Vagina (tissue), 2 donors: ENCODE measurements around the gene GART. TPM values are rescaled to one million over a fixed set of nuclear protein-coding genes. Genes with fewer than 3 reads are reported as not detected.

Experiments
- DNase-seq, 2 donors: peaks; one replicate each; pipeline ENCODE4 v3.0.0-alpha.2; 2017; ENCODE audit errors: extremely low spot score in 2 of 2
- H3K27ac ChIP-seq: fragments of 200-600 bp; sonication (generic); one replicate; pipeline ENCODE4 v1.5.1; 2019
- H3K27me3 ChIP-seq: fragments of 200-600 bp; sonication (generic); one replicate; pipeline ENCODE4 v1.5.1; 2019
- H3K36me3 ChIP-seq, 2 donors: fragments of 200-600 bp; sonication (generic); one replicate each; pipeline ENCODE4 v1.5.1; 2017 to 2019
- H3K4me1 ChIP-seq: fragments of 200-600 bp; sonication (generic); one replicate; pipeline ENCODE4 v1.5.1; 2019
- H3K4me3 ChIP-seq, 2 donors: fragments of 200-600 bp; sonication (generic); 1 replicate in 1 of 2; 2 replicates in 1 of 2; pipeline ENCODE4 v1.5.1; 2016 to 2019
- H3K9me3 ChIP-seq: fragments of 200-600 bp; sonication (generic); one replicate; pipeline ENCODE4 v1.5.1; 2019
- POLR2A ChIP-seq, 2 donors: fragments of 450-650 bp; IDR thresholded peaks; one replicate each; pipeline ENCODE4 v1.6.1; 2017; ENCODE audit warnings: antibody characterized with exemption in 2 of 2, mild to moderate bottlenecking in 2 of 2, moderate library complexity in 2 of 2
- POLR2AphosphoS5 ChIP-seq, 2 donors: sonication (generic); formaldehyde crosslinking; IDR thresholded peaks; one replicate each; pipeline ENCODE4 v1.9.0; 2017; ENCODE audit warnings: antibody characterized with exemption in 2 of 2, mild to moderate bottlenecking in 2 of 2, low read depth in 1 of 2; ENCODE audit not compliant: insufficient read depth in 1 of 2
- intact Hi-C: fragments of 100-400 bp; cut with DNase I; formaldehyde crosslinking; loops from one replicate; pipeline ENCODE4 v1.15.1; 2023
- total RNA-seq: library from RNA; depleted of rRNA; stranded (reverse); fragments of >200 nt; gene quantifications from one replicate; pipeline ENCODE4 v1.2.3, GENCODE V29; 2016
- TF ChIP-seq, protein P1 (sequence below), 3 experiments: fragments of 450-650 bp in 2 of 3; fragments of 200-600 bp in 1 of 3; sonication (generic) in 1 of 3; IDR thresholded peaks; one replicate each; pipeline ENCODE4 v1.5.1; 2017 to 2019; ENCODE audit warnings: antibody characterized with exemption in 3 of 3, mild to moderate bottlenecking in 2 of 3, moderate library complexity in 2 of 3

Gene GART
- total RNA-seq, 1 donor from 2014 or later: 47.6 TPM

DNA sequence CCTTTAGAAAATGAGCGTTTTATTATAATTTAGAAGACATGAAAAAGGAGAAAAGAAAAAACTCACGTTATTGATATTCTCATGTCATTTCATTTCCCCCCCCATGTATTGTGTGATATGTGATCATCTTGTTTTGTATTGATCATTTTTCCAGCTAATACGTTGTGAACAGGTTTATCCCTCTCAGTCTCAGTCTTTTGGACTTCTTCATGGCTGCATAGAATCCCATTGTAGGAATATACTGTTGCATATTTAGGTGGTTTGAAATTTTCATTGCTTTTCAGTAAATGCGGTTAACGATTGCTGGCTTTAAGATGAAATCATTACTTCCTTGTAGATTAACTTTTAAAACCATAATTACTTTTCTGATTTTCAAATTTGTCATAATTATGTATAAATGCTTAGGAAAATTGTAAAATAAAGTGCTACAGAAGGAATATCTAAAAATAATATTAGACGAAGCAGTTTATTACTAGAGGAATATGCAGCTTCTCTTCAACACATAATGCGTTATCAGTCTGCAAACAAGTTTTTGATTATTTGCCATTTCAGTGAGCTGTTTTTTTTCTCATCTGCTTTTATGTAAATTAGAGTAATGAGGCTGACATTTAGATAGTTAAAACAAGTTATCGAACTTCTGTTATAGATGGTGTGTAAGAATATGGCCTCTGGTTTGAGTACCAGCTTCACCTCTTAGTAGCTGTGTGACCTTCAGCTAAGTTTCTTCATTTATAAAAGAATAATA is 2.7 kb upstream of the GART start:
- peak overlapping the region; percentile 73 to 74 for H3K4me3 ChIP-seq
- H3K27me3 ChIP-seq: no peaks in the 10 kb centered on the region
- intact Hi-C loops: no loop called here
- peaks cover 32% of the 10 kb centered on the region for H3K4me1 ChIP-seq
- H3K36me3 ChIP-seq: peaks cover 0 to 13% of the 10 kb centered on the region in 2 donors
- TF ChIP-seq, protein P1, sequence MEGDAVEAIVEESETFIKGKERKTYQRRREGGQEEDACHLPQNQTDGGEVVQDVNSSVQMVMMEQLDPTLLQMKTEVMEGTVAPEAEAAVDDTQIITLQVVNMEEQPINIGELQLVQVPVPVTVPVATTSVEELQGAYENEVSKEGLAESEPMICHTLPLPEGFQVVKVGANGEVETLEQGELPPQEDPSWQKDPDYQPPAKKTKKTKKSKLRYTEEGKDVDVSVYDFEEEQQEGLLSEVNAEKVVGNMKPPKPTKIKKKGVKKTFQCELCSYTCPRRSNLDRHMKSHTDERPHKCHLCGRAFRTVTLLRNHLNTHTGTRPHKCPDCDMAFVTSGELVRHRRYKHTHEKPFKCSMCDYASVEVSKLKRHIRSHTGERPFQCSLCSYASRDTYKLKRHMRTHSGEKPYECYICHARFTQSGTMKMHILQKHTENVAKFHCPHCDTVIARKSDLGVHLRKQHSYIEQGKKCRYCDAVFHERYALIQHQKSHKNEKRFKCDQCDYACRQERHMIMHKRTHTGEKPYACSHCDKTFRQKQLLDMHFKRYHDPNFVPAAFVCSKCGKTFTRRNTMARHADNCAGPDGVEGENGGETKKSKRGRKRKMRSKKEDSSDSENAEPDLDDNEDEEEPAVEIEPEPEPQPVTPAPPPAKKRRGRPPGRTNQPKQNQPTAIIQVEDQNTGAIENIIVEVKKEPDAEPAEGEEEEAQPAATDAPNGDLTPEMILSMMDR (IDR thresholded peaks at IDR 0.05): no peak
- no peak for TF ChIP-seq POLR2A (IDR thresholded peaks at IDR 0.05)
- no peak for TF ChIP-seq POLR2AphosphoS5 (IDR thresholded peaks at IDR 0.05; ENCODE audit: insufficient read depth in 1 of 2, low read depth in 1 of 2)
- H3K9me3 ChIP-seq: no peaks in the 10 kb centered on the region
- DNase-seq: no peak
- H3K27ac ChIP-seq: no peak overlapping the region

DNA sequence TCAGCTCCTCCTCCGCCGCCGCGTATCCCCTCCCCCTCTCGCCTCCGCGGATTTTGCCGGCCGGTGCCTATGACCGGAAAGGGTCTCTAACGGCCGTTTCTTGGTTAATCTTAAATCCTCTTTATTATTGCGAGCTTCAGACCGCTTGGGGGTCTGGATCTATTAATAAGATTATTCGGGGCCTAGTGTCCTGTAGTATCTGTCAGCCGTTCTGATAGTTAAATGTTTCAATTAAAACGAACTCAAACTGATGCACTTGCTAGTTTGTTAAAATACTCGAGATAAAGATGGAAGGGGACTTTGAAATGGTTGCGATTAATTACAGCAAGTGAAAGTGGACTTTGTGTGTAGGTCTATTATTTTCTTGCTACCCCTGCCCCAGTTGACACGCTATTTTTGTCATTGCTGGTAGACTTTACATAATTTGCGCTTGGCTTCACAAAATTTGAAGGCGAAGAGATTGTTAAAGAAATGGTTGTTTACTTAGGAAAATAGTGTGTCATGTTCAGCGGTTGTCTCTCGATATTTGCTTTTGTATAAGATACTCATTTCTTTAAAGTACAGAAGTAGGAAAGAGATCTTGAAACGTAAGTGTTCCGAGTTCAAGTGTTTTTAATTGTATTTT is 1.7 kb upstream of the GART start:
- no peaks in the 10 kb centered on the region for H3K9me3 ChIP-seq
- peaks cover 32% of the 10 kb centered on the region for H3K4me1 ChIP-seq
- DNase-seq: no peak
- no peaks in the 10 kb centered on the region for H3K27me3 ChIP-seq
- peak overlapping the region; percentile 73 to 74 for H3K4me3 ChIP-seq
- TF ChIP-seq POLR2AphosphoS5 (IDR thresholded peaks at IDR 0.05; ENCODE audit: insufficient read depth in 1 of 2, low read depth in 1 of 2) (no peak), POLR2A (IDR thresholded peaks at IDR 0.05) (no peak)
- TF ChIP-seq, protein P1 (IDR thresholded peaks at IDR 0.05): no peak
- peak overlapping the region; percentile 97 for H3K27ac ChIP-seq
- peaks cover 0 to 14% of the 10 kb centered on the region in 2 donors for H3K36me3 ChIP-seq
- intact Hi-C loops: loop anchor here (1.0 kb wide), 1 partner anchor 64 kb away; the partner anchor contains the start of gene TMEM50B

DNA sequence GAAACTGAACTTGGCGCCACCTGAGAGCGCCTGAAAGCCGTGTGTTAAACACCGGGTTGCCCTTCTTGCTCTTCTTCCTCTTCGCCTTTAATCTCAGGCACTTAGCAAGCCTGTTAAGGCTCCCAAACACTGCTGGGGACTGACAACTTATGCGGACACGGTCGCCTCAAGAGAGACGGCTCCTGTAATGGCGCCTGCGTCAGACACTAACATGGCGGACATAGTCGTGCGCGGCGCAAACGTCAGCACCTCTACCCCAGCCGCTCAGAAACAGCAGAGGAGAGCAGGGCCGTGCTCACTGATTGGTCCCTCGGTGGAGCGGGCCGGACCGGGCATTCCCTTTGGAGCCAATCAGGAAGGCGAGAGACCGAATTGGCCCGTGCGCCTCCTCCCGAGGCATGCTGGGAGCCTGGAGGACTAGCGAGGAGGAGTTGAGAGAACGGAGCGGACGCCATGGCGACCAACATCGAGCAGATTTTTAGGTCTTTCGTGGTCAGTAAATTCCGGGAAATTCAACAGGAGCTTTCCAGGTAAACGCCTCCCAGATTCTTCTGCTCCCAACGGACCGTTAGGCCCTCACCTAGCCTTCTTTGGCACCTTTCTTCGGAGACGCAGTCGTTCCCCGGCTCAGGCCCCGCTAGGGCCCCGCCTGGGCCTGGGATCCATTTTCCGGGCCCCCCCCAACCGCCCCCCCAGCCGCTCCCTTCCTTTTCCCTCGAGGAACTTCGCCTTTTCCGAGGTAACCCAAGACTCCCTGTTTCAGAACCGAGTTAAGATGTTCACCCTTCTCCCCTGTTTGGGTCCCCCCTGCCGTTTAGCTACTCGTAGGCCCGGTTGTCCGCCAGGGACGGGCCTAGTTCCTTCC is 955 bp upstream of the GART start, which contains the start of gene SON:
Gene SON (plus strand): TSS at position 399 of the 865 bp plus-strand sequence. CDS start 55 bp downstream, at position 454.
- intact Hi-C loops: loop anchor here (1.0 kb wide), 1 partner anchor 64 kb away; the partner anchor contains the start of gene TMEM50B
- Histone ChIP-seq H3K4me1 (peaks cover 32% of the 10 kb centered on the region), H3K27me3 (no peaks in the 10 kb centered on the region), H3K4me3 (peak within 1 kb of the TSS; percentile 73 to 74), H3K27ac (peak within 1 kb of the TSS; percentile 97), H3K9me3 (no peaks in the 10 kb centered on the region), H3K36me3 (peaks cover 0 to 15% of the 10 kb centered on the region in 2 donors)
- TF ChIP-seq, protein P1 (IDR thresholded peaks at IDR 0.05): no peak
- peak; percentile 11 to 75 for TF ChIP-seq POLR2A (IDR thresholded peaks at IDR 0.05)
- peak; percentile 85 to 96 for TF ChIP-seq POLR2AphosphoS5 (IDR thresholded peaks at IDR 0.05; ENCODE audit: insufficient read depth in 1 of 2, low read depth in 1 of 2)
- DNase-seq: peak; percentile 99 to 100

DNA sequence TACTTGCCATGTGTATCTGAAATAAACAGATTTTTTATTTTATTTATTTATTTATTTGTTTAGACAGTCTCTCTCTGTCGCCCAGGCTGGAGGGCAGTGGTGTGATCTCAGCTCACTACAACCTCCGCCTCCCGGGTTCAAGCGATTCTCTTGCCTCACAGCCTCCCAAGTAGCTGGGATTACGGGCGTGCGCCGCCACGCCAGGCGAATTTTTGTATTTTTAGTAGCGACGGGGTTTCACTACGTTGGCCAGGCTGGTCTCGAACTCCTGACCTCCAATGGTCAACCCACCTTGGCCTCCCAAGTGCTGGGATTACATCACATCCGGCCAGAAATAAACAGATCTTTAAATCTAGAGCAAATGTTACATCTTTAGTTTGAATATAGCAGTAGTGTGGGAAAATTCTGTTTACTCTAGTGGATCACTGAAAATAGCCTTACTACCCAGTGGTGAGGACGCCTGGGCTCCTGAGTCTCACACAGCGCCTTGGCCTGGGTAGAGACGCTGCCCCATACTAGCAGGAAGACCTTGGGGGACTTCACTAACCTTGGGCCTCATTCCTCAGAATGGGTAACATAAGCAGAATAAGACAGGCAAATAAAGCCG is 709 bp downstream of the GART start:
- Histone ChIP-seq H3K4me1 (peaks cover 32% of the 10 kb centered on the region), H3K4me3 (peak overlapping the region; percentile 73 to 74)
- intact Hi-C loops: no loop called here

More for the DNA sequence above, 709 bp downstream of the GART start:
- Histone ChIP-seq H3K36me3 (peaks cover 0 to 23% of the 10 kb centered on the region in 2 donors), H3K27me3 (no peaks in the 10 kb centered on the region), H3K27ac (peak overlapping the region; percentile 97), H3K9me3 (no peaks in the 10 kb centered on the region)
- no peak for TF ChIP-seq POLR2AphosphoS5 (IDR thresholded peaks at IDR 0.05; ENCODE audit: insufficient read depth in 1 of 2, low read depth in 1 of 2)
- TF ChIP-seq POLR2A (IDR thresholded peaks at IDR 0.05): no peak
- TF ChIP-seq, protein P1 (IDR thresholded peaks at IDR 0.05): no peak
- DNase-seq: no peak
